ENCODE data around the gene FBXL13. TPM values are rescaled to one million over a fixed set of nuclear protein-coding genes. Genes with fewer than 3 reads are reported as not detected.

Gene FBXL13
- polyA plus RNA-seq, 1 donor from 2014 or later = 0.57 TPM

- Histone ChIP-seq H3K9me2 (ENCODE audit: insufficient read depth, low read length) (no peaks in the 10 kb centered on the region), H2AFZ (ENCODE audit: low read depth, low read length) (no peak overlapping the region), H3K27ac (ENCODE audit: low read length) (no peak overlapping the region), H3K36me3 (ENCODE audit: insufficient read depth, low read length) (no peaks in the 10 kb centered on the region), H4K20me1 (ENCODE audit: insufficient read depth) (no peaks in the 10 kb centered on the region), H3F3A (ENCODE audit: insufficient read depth, low read length, poor library complexity, severe bottlenecking) (no peaks in the 10 kb centered on the region), H3K4me3 (ENCODE audit: low read length) (no peak overlapping the region), H3K4me2 (ENCODE audit: low read length) (no peak overlapping the region), H3K27me3 (ENCODE audit: insufficient read depth, low read depth, low read length) (no peaks in the 10 kb centered on the region), H3K9ac (ENCODE audit: low read length) (no peak overlapping the region), H3K9me3 (ENCODE audit: low read length) (no peaks in the 10 kb centered on the region), H3K79me2 (replicated peaks; ENCODE audit: insufficient read depth, low read length) (no peaks in the 10 kb centered on the region)
- TF ChIP-seq EP300 (conservative IDR thresholded peaks at IDR 0.05; ENCODE audit: poor library complexity, severe bottlenecking) = no peak
- no peak for TF ChIP-seq SMC3 (conservative IDR thresholded peaks at IDR 0.05; ENCODE audit: poor library complexity)
- TF ChIP-seq, protein P1, sequence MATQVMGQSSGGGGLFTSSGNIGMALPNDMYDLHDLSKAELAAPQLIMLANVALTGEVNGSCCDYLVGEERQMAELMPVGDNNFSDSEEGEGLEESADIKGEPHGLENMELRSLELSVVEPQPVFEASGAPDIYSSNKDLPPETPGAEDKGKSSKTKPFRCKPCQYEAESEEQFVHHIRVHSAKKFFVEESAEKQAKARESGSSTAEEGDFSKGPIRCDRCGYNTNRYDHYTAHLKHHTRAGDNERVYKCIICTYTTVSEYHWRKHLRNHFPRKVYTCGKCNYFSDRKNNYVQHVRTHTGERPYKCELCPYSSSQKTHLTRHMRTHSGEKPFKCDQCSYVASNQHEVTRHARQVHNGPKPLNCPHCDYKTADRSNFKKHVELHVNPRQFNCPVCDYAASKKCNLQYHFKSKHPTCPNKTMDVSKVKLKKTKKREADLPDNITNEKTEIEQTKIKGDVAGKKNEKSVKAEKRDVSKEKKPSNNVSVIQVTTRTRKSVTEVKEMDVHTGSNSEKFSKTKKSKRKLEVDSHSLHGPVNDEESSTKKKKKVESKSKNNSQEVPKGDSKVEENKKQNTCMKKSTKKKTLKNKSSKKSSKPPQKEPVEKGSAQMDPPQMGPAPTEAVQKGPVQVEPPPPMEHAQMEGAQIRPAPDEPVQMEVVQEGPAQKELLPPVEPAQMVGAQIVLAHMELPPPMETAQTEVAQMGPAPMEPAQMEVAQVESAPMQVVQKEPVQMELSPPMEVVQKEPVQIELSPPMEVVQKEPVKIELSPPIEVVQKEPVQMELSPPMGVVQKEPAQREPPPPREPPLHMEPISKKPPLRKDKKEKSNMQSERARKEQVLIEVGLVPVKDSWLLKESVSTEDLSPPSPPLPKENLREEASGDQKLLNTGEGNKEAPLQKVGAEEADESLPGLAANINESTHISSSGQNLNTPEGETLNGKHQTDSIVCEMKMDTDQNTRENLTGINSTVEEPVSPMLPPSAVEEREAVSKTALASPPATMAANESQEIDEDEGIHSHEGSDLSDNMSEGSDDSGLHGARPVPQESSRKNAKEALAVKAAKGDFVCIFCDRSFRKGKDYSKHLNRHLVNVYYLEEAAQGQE (IDR thresholded peaks at IDR 0.05; ENCODE audit: borderline replicate concordance) = no peak
- TF ChIP-seq, protein P2, sequence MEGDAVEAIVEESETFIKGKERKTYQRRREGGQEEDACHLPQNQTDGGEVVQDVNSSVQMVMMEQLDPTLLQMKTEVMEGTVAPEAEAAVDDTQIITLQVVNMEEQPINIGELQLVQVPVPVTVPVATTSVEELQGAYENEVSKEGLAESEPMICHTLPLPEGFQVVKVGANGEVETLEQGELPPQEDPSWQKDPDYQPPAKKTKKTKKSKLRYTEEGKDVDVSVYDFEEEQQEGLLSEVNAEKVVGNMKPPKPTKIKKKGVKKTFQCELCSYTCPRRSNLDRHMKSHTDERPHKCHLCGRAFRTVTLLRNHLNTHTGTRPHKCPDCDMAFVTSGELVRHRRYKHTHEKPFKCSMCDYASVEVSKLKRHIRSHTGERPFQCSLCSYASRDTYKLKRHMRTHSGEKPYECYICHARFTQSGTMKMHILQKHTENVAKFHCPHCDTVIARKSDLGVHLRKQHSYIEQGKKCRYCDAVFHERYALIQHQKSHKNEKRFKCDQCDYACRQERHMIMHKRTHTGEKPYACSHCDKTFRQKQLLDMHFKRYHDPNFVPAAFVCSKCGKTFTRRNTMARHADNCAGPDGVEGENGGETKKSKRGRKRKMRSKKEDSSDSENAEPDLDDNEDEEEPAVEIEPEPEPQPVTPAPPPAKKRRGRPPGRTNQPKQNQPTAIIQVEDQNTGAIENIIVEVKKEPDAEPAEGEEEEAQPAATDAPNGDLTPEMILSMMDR (IDR thresholded peaks at IDR 0.05; ENCODE audit: poor library complexity, severe bottlenecking) = no peak
Observed at GRCh38 chr7:102842284-102842683, 232.3 kb downstream of the FBXL13 start.

GRCh38 chr7:102841290-102841689, 233.3 kb downstream of the FBXL13 start:
- Histone ChIP-seq H3K4me2 (ENCODE audit: low read length) (no peak overlapping the region), H3K9me2 (ENCODE audit: insufficient read depth, low read length) (no peaks in the 10 kb centered on the region), H3K27me3 (ENCODE audit: insufficient read depth, low read depth, low read length) (no peaks in the 10 kb centered on the region), H2AFZ (ENCODE audit: low read depth, low read length) (no peak overlapping the region), H3K36me3 (ENCODE audit: insufficient read depth, low read length) (no peaks in the 10 kb centered on the region), H3K9ac (ENCODE audit: low read length) (no peak overlapping the region), H4K20me1 (ENCODE audit: insufficient read depth) (no peaks in the 10 kb centered on the region), H3K79me2 (replicated peaks; ENCODE audit: insufficient read depth, low read length) (no peaks in the 10 kb centered on the region), H3K9me3 (ENCODE audit: low read length) (no peaks in the 10 kb centered on the region), H3K27ac (ENCODE audit: low read length) (no peak overlapping the region), H3F3A (ENCODE audit: insufficient read depth, low read length, poor library complexity, severe bottlenecking) (no peaks in the 10 kb centered on the region), H3K4me3 (ENCODE audit: low read length) (no peak overlapping the region)
- no peak for TF ChIP-seq TAF1 (IDR thresholded peaks at IDR 0.05; ENCODE audit: low read depth)
- no peak for TF ChIP-seq EP300 (conservative IDR thresholded peaks at IDR 0.05; ENCODE audit: poor library complexity, severe bottlenecking)
- no peak for TF ChIP-seq POLR2AphosphoS5 (IDR thresholded peaks at IDR 0.05)
- TF ChIP-seq SMC3 (conservative IDR thresholded peaks at IDR 0.05; ENCODE audit: poor library complexity) = no peak
- TF ChIP-seq MXI1 (conservative IDR thresholded peaks at IDR 0.05; ENCODE audit: poor library complexity, severe bottlenecking) = no peak
- no peak for TF ChIP-seq RAD21 (conservative IDR thresholded peaks at IDR 0.05)
- TF ChIP-seq, protein P1 (IDR thresholded peaks at IDR 0.05; ENCODE audit: borderline replicate concordance) = no peak
- TF ChIP-seq, protein P2 (IDR thresholded peaks at IDR 0.05; ENCODE audit: poor library complexity, severe bottlenecking) = no peak
- no peak for TF ChIP-seq EZH2 (IDR thresholded peaks at IDR 0.05; ENCODE audit: borderline replicate concordance, insufficient read depth, low read length, poor library complexity, severe bottlenecking)

Data from neural cell (in vitro differentiated cells).